ENCODE measurements around the gene PHKB. TPM values are rescaled to one million over a fixed set of nuclear protein-coding genes. Genes with fewer than 3 reads are reported as not detected.

The PHKB gene
- total and polyA plus RNA-seq, 2 donors from 2014 or later, result 48.3 to 80.5 TPM

GRCh38 chr16:47694543-47694942 is 233.4 kb downstream of the PHKB start:
- H3K27ac ChIP-seq (ENCODE audit: low read depth in 2 of 2, low read length in 2 of 2), result no peak overlapping the region
- H3K4me1 ChIP-seq (ENCODE audit: control insufficient read depth in 2 of 3, insufficient read depth in 2 of 3, low read depth in 1 of 3, low read length in 3 of 3), result no peaks in the 10 kb centered on the region
- DNase-seq (no peak), FAIRE-seq (no peak)
- H3K27me3 ChIP-seq (ENCODE audit: control insufficient read depth, insufficient read depth, low read length), result no peaks in the 10 kb centered on the region
- intact Hi-C loops (cut with DNase I), result no loop called here
- no peak overlapping the region for H3K4me3 ChIP-seq (ENCODE audit: low read length in 3 of 3)
- H3K36me3 ChIP-seq (ENCODE audit: control insufficient read depth in 2 of 3, insufficient read depth in 3 of 3, low read length in 3 of 3), result peaks cover 10 to 29% (median 26%) of the 10 kb centered on the region in 3 donors
- no peak overlapping the region for H3K9ac ChIP-seq (ENCODE audit: low read length in 3 of 3)
- H3K9me3 ChIP-seq (ENCODE audit: control insufficient read depth in 2 of 3, insufficient read depth in 1 of 3, low read length in 3 of 3), result no peaks in the 10 kb centered on the region
- no peak for TF ChIP-seq CTCF (IDR thresholded peaks at IDR 0.05; ENCODE audit: borderline replicate concordance, extremely low read depth, insufficient read depth)

- no peaks in the 10 kb centered on the region for H3K9me3 ChIP-seq (ENCODE audit: control insufficient read depth in 2 of 3, insufficient read depth in 1 of 3, low read length in 3 of 3)
- H3K4me3 ChIP-seq (ENCODE audit: low read length in 3 of 3), result no peak overlapping the region
- TF ChIP-seq CTCF (IDR thresholded peaks at IDR 0.05; ENCODE audit: borderline replicate concordance, extremely low read depth, insufficient read depth), result no peak
- no peak overlapping the region for H3K27ac ChIP-seq (ENCODE audit: low read depth in 2 of 2, low read length in 2 of 2)
- H3K9ac ChIP-seq (ENCODE audit: low read length in 3 of 3), result no peak overlapping the region
- H3K36me3 ChIP-seq (ENCODE audit: control insufficient read depth in 2 of 3, insufficient read depth in 3 of 3, low read length in 3 of 3), result peaks cover 5 to 31% (median 25%) of the 10 kb centered on the region in 3 donors
- FAIRE-seq (no peak), DNase-seq (no peak)
- H3K27me3 ChIP-seq (ENCODE audit: control insufficient read depth, insufficient read depth, low read length), result no peaks in the 10 kb centered on the region
- intact Hi-C loops (cut with DNase I), result no loop called here
- H3K4me1 ChIP-seq (ENCODE audit: control insufficient read depth in 2 of 3, insufficient read depth in 2 of 3, low read depth in 1 of 3, low read length in 3 of 3), result no peaks in the 10 kb centered on the region
These were observed 234.6 kb downstream of the PHKB start for GRCh38 chr16:47695756-47696155.

- FAIRE-seq, result no peak
- intact Hi-C loops (cut with DNase I), result no loop called here
These were observed 236.7 kb downstream of the PHKB start for GRCh38 chr16:47697826-47698225.

More at GRCh38 chr16:47697826-47698225, 236.7 kb downstream of the PHKB start:
- DNase-seq, result no peak
- no peak overlapping the region for H3K4me3 ChIP-seq (ENCODE audit: low read length in 3 of 3)
- H3K27ac ChIP-seq (ENCODE audit: low read depth in 2 of 2, low read length in 2 of 2), result no peak overlapping the region
- no peaks in the 10 kb centered on the region for H3K4me1 ChIP-seq (ENCODE audit: control insufficient read depth in 2 of 3, insufficient read depth in 2 of 3, low read depth in 1 of 3, low read length in 3 of 3)
- no peaks in the 10 kb centered on the region for H3K27me3 ChIP-seq (ENCODE audit: control insufficient read depth, insufficient read depth, low read length)
- no peak for TF ChIP-seq CTCF (IDR thresholded peaks at IDR 0.05; ENCODE audit: borderline replicate concordance, extremely low read depth, insufficient read depth)
- no peak overlapping the region for H3K9ac ChIP-seq (ENCODE audit: low read length in 3 of 3)
- H3K9me3 ChIP-seq (ENCODE audit: control insufficient read depth in 2 of 3, insufficient read depth in 1 of 3, low read length in 3 of 3), result no peaks in the 10 kb centered on the region
- H3K36me3 ChIP-seq (ENCODE audit: control insufficient read depth in 2 of 3, insufficient read depth in 3 of 3, low read length in 3 of 3), result peaks cover 5 to 30% (median 22%) of the 10 kb centered on the region in 3 donors

All from kidney (tissue), 14 donors.